ENCODE results near the gene SLC4A1AP. TPM values are rescaled to one million over a fixed set of nuclear protein-coding genes. Genes with fewer than 3 reads are reported as not detected.

Gene SLC4A1AP
- total RNA-seq, 1 experiment from 2014 or later: 20.8 TPM

- no peak for DNase-seq
- no peak overlapping the region for H3K18ac ChIP-seq (ENCODE audit: insufficient read length, low read depth, low read length)
- TF ChIP-seq, protein P1, sequence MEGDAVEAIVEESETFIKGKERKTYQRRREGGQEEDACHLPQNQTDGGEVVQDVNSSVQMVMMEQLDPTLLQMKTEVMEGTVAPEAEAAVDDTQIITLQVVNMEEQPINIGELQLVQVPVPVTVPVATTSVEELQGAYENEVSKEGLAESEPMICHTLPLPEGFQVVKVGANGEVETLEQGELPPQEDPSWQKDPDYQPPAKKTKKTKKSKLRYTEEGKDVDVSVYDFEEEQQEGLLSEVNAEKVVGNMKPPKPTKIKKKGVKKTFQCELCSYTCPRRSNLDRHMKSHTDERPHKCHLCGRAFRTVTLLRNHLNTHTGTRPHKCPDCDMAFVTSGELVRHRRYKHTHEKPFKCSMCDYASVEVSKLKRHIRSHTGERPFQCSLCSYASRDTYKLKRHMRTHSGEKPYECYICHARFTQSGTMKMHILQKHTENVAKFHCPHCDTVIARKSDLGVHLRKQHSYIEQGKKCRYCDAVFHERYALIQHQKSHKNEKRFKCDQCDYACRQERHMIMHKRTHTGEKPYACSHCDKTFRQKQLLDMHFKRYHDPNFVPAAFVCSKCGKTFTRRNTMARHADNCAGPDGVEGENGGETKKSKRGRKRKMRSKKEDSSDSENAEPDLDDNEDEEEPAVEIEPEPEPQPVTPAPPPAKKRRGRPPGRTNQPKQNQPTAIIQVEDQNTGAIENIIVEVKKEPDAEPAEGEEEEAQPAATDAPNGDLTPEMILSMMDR (conservative IDR thresholded peaks at IDR 0.05): no peak
- no peak overlapping the region for H2BK15ac ChIP-seq (ENCODE audit: low read depth, low read length)
- H3K79me1 ChIP-seq (ENCODE audit: insufficient read depth, low read depth, low read length, poor library complexity, severe bottlenecking): no peaks in the 10 kb centered on the region
- no peaks in the 10 kb centered on the region for H4K20me1 ChIP-seq (ENCODE audit: control insufficient read depth, insufficient read depth, insufficient read length)
- no peak overlapping the region for H4K91ac ChIP-seq (ENCODE audit: insufficient read length, low read depth, low read length)
- no peak overlapping the region for H3K9ac ChIP-seq (ENCODE audit: extremely low read depth, insufficient read length, low read length)
- H3K56ac ChIP-seq (ENCODE audit: insufficient read length, low read depth, low read length): no peak overlapping the region
- no peaks in the 10 kb centered on the region for H3K27me3 ChIP-seq (ENCODE audit: insufficient read depth, low read length)
- no peak overlapping the region for H2BK5ac ChIP-seq (ENCODE audit: insufficient read length, low read length)
- H3K79me2 ChIP-seq (ENCODE audit: insufficient read depth, low read length): no peaks in the 10 kb centered on the region
- no peak overlapping the region for H2AFZ ChIP-seq (ENCODE audit: low read length)
- WGBS (ENCODE audit: extremely low coverage, insufficient read length, low lambda C conversion rate): no CpG with 5 or more reads among the region's 3 CpGs
- Mint-ChIP-seq H3K36me3 (ENCODE audit: insufficient read depth in 1 of 3, low read depth in 3 of 3) (peaks cover 0 to 43% (median 29%) of the 10 kb centered on the region in 3 experiments; a peak in 5 of 7 replicates), H3K4me3 (no peak overlapping the region), H3K9me3 (no peaks in the 10 kb centered on the region), H3K27me3 (ENCODE audit: low read depth) (no peaks in the 10 kb centered on the region), H3K27ac (no peak overlapping the region), H3K4me1 (no peaks in the 10 kb centered on the region)
- no peaks in the 10 kb centered on the region for H3K4me1 ChIP-seq (ENCODE audit: insufficient read depth, low read length)
- H3K23ac ChIP-seq (ENCODE audit: insufficient read length, low read depth, low read length): no peak overlapping the region
- no peak overlapping the region for H3K4ac ChIP-seq (ENCODE audit: low read depth, low read length)
- H3K4me2 ChIP-seq (ENCODE audit: insufficient read depth, insufficient read length, low read length): no peak overlapping the region
- no peaks in the 10 kb centered on the region for H3K9me3 ChIP-seq (ENCODE audit: control insufficient read depth, low read depth, low read length)
- no peak overlapping the region for H2BK120ac ChIP-seq (ENCODE audit: low read depth, low read length, poor library complexity, severe bottlenecking)
- no peak overlapping the region for H2BK20ac ChIP-seq (ENCODE audit: low read depth, low read length, poor library complexity, severe bottlenecking)
- no peak overlapping the region for H3T11ph ChIP-seq (ENCODE audit: low read length)
- no peak overlapping the region for H3K27ac ChIP-seq (ENCODE audit: insufficient read length, low read depth, low read length)
- no peak overlapping the region for H4K5ac ChIP-seq (ENCODE audit: insufficient read length, low read depth, low read length)
- no peaks in the 10 kb centered on the region for H3K23me2 ChIP-seq (ENCODE audit: insufficient read length, low read depth, low read length, poor library complexity, severe bottlenecking)
- no peak overlapping the region for H2AK5ac ChIP-seq (ENCODE audit: insufficient read length, low read length)
- no peak overlapping the region for H2BK12ac ChIP-seq (ENCODE audit: insufficient read length, low read depth, low read length)
- no peak overlapping the region for H4K8ac ChIP-seq (replicated peaks; ENCODE audit: insufficient read length, low read depth, low read length)
- no peak overlapping the region for H3K14ac ChIP-seq (ENCODE audit: insufficient read depth, low read length)
These were observed 21.9 kb downstream of the SLC4A1AP start for GRCh38 chr2:27685577-27685976.

Data from H9 (cell line).